ENCODE data around the gene CHN1.

The CHN1 gene

GRCh38 chr2:174970092-174970491 is 35.1 kb downstream of the CHN1 start:
- no peak for DNase-seq

GRCh38 chr2:174969091-174969734 is 36.0 kb downstream of the CHN1 start:
- DNase-seq, result no peak

- DNase-seq, result no peak
Observed at GRCh38 chr2:174967691-174968260, 37.4 kb downstream of the CHN1 start.

- DNase-seq, result no peak
Observed at GRCh38 chr2:174967086-174967485, 38.1 kb downstream of the CHN1 start.

GRCh38 chr2:174965992-174966744 is 39.0 kb downstream of the CHN1 start:
- no peak for DNase-seq

- DNase-seq, result no peak
Observed at GRCh38 chr2:174965551-174965950, 39.6 kb downstream of the CHN1 start.

GRCh38 chr2:174964404-174964803 is 40.8 kb downstream of the CHN1 start:
- DNase-seq, result no peak

GRCh38 chr2:174963437-174964400 is 41.5 kb downstream of the CHN1 start:
- DNase-seq, result no peak

GRCh38 chr2:174959787-174960186 is 45.4 kb downstream of the CHN1 start:
- DNase-seq, result no peak

GRCh38 chr2:174957050-174957449 is 48.1 kb downstream of the CHN1 start:
- DNase-seq, result no peak

GRCh38 chr2:174952607-174953006 is 52.6 kb downstream of the CHN1 start:
- DNase-seq, result no peak

- DNase-seq, result no peak
Observed at GRCh38 chr2:174951745-174952144, 53.4 kb downstream of the CHN1 start.

GRCh38 chr2:174949988-174950687 is 55.0 kb downstream of the CHN1 start:
- no peak for DNase-seq

- no peak for DNase-seq
Observed at GRCh38 chr2:174945601-174946260, 59.5 kb downstream of the CHN1 start.

GRCh38 chr2:174939046-174939445 is 66.1 kb downstream of the CHN1 start:
- no peak for DNase-seq

GRCh38 chr2:174931724-174932123 is 73.5 kb downstream of the CHN1 start:
- no peak for DNase-seq

GRCh38 chr2:174929786-174930185 is 75.4 kb downstream of the CHN1 start:
- DNase-seq, result no peak

- DNase-seq, result no peak
Observed at GRCh38 chr2:174925046-174925784, 80.0 kb downstream of the CHN1 start.

- DNase-seq, result no peak
Observed at GRCh38 chr2:174924061-174924693, 81.0 kb downstream of the CHN1 start.

GRCh38 chr2:174919947-174920595 is 85.1 kb downstream of the CHN1 start:
- DNase-seq, result no peak

Data from GOT3 (cell line).